ENCODE results near the gene THUMPD1.
"Not testable (repeated sequence)": the region's sequence is repeated elsewhere in the genome, so short reads cannot be mapped to it uniquely, and the experiment has no call there.

THUMPD1 gene, protein sequence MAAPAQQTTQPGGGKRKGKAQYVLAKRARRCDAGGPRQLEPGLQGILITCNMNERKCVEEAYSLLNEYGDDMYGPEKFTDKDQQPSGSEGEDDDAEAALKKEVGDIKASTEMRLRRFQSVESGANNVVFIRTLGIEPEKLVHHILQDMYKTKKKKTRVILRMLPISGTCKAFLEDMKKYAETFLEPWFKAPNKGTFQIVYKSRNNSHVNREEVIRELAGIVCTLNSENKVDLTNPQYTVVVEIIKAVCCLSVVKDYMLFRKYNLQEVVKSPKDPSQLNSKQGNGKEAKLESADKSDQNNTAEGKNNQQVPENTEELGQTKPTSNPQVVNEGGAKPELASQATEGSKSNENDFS

GRCh38 chr16:20741554-20742285 lies at the start of gene THUMPD1:
TSS of gene THUMPD1 (minus strand) at chr16:20741818. CDS start at chr16:20741739, 79 bp downstream.
- DNase-seq: peak; percentile 98

GRCh38 chr16:20789130-20789529 lies 47.5 kb upstream of the THUMPD1 start:
- no peak for DNase-seq

- no peak for DNase-seq
These were observed 42.6 kb upstream of the THUMPD1 start for GRCh38 chr16:20784204-20784603.

- no peak for DNase-seq
These were observed 40.9 kb upstream of the THUMPD1 start for GRCh38 chr16:20782470-20782869.

DNA sequence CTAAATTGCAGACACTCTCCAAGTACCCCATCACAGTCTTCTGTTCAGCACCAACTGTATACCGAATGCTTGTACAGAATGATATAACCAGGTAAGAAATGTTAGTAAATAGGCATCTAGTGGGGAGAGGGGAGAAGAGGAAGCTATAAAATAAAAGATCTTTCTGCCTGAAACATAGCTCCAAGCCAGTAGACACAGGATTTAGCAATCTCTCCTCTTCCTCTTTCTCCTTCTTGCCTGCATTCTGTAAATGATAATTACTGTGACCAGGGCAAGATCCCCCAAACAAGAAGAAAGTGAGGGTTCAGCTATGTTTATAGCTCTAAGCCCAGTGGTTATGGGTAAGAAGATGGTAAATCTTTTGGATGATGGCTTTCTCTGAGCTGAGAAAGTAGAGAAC lies 40.1 kb upstream of the THUMPD1 start:
- peak; percentile 49 for DNase-seq

GRCh38 chr16:20774703-20775362 lies 33.2 kb upstream of the THUMPD1 start:
- DNase-seq: peak; percentile 88

DNA sequence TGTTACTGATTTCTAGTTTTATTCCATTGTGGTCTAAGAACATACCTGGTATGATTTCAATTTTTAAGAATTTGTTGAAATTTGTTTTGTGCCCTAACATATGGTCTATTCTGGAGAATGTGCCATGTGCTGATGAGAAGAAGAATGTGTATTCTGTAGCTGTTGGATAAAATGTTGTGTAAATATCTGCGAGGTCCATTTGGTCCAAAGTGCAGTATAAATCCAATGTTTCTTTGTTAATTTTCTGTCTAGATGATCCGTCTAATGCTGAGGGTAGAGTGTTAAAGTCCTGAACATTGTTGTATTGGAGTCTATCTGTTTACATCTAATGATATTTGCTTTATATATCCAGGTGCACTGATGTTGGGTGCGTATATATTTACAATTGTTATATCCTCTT lies 32.1 kb upstream of the THUMPD1 start:
- no peak for DNase-seq

DNA sequence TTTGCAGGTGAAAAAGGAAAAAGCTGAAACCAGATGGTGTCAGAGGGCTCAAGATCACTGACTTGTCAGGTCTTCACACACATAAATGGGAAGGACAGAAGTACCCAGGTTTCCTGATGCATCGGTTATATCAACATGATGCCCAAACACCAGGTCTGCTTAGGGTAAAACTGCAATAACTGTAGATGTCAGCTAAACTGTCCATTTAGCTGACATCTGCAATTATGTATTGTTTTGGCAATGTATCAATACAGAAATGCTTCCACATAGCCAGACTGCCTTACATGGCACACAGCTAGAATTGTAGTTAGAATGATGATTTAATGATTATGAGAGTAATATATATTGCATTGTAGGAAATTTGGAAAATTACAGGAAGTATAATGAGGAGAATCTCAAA lies 27.2 kb upstream of the THUMPD1 start:
- DNase-seq: no peak

GRCh38 chr16:20768121-20768520 lies 26.5 kb upstream of the THUMPD1 start:
- DNase-seq: no peak

- no peak for DNase-seq
These were observed 26.0 kb upstream of the THUMPD1 start for GRCh38 chr16:20767577-20767976.

- DNase-seq: no peak
These were observed 24.7 kb upstream of the THUMPD1 start for GRCh38 chr16:20766294-20766693.

- DNase-seq: no peak
These were observed 24.1 kb upstream of the THUMPD1 start for GRCh38 chr16:20765732-20766131.

DNA sequence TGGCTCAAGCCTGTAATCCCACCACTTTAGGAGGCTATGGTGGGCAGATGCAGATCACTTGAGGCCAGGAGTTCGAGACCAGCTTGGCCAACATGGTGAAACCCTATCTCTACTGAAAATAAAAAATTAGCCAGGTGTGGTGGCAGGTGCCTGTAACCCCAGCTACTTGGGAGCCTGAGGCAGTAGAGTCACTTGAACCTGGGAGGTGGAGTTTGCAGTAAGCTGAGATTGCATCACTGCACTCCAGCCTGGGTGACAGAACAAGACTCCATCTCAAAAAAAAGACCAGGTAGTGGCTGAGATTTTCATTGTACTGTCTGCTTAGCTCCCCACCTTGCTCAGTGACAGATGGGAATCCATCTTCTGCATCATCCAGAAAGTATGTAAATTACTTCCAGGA lies 22.8 kb upstream of the THUMPD1 start:
- DNase-seq: not testable (repeated sequence)

DNA sequence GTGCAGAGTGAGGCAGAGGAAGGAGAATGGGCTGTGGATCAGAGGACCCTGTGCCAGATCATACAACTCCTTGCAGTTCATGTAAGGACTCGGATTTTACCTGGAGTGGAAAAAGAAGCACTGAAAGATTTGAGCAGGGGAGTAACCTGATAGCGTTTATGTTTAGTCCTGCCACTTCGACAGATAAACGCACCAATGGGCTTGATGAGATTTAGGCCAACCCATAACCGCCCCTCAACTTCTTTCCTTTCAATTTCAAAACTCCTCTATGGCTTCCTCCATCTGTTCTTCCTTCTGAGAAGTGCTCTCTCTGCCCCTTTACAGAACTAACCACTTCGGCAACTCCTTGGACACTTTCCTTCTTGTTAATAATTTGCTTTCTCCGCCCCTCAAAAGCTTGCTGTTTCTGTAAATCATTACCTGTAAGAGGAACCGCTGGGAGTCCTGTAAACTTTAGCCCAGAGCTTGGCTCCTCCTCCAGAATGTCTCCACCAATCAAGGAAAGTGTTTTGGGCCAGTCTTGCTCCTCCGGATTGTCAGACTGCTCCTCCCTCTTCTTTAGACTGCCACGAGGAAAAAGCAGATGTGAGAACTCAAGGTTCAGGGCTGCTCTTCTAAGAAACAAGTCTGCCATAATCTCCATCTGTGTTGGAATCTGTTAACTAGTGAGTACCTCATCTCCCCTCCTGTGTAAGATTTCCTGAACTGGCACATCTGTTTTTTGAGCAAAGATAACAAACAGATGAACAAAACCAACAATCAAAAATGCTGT lies 22.0 kb upstream of the THUMPD1 start, which contains the start of gene ACSM3:
TSS of gene ACSM3 (plus strand) at position 554 of the 772 bp plus-strand sequence. CDS start 6,021 bp downstream, outside the sequence.
- DNase-seq: peak; percentile 94

DNA sequence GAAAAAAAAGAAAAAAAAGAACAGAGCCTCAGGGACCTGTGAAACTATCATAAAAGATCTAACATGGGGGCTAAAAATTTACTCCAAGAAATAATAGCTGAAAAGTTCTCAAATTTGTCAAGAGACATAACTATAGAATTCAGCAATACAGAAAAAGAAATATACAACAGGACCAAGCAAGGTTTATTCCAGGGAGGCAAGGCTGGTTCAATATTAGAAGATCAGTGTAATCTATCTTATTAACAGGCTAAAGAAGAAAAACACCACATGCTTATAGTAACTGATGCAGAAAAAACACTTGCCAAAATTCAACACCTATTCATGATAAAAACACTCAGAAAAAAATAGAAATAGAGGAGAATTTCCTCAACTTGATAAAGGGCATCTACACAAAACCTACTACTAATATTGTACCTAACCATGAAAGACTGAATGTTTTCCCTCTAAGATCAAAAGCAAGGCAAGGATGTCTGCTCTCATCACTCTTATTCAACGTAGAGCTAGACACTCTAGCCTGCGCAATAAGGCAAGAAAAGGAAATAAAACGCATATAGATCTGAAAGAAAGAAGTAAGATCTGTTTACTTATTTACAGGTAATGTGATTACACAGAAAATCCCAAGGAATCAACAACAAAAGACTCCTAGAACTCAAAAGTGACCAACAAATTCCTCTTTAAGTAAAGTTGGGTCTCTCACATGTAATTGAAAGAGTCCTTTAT lies 20.9 kb upstream of the THUMPD1 start:
- DNase-seq: no peak

DNA sequence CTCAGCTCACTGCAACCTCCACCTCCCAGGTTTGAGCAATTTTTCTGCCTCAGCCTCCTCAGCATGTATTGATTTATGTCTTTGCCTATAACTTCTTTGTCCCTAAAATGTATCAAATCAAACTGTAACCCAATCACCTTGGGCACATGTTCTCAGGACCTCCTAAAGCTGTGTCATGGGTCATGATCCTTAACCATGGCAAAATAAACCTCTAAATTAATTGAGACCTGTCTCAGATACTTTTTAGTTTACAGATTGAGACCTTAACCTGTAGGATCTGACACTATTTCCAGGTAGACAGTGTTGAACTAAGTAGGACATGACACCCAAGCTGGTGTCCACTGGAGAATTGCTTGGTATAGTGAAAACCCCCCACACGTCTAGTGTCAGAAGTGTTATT lies 19.6 kb upstream of the THUMPD1 start:
- DNase-seq: no peak

GRCh38 chr16:20760346-20760745 lies 18.7 kb upstream of the THUMPD1 start:
- DNase-seq: peak; percentile 72

GRCh38 chr16:20755799-20756198 lies 14.2 kb upstream of the THUMPD1 start:
- not testable (repeated sequence) for DNase-seq

DNA sequence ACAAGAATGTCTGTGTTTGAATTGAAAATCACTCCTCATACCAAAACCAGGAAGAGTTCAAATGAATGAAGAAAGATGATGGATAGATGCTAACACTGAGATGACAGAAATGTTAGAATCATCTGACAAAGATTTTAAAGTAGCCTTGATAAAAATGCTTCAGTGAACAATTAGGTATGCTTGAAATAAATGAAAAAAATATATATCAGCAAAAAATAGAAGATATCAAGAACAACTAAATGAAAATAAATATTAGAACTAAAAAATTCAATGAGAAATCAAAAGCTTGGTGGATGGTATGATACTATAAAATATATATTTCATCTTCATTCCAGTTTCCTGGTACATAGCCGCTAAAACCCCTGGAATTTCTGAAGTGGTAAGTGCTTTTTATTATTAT lies 13.6 kb upstream of the THUMPD1 start:
- no peak for DNase-seq

DNA sequence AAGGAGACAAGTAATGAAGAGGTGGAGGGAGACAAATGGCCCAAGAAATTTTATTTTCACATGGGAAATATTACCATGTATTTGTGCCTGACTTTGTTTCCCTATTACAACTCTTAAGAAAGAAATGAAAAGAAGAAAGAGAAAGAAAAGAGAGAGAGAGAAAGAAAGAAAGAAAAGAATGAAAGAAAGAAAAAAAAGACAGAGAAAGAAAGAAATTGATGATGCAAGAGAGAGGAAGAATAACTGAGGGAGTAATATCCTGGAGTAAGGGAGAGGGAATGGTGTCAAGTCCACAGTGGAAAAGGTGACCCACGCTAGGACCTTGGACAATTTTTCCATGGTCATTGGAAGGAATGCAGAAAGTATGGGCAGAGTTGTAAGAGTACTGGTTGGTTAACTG lies 12.1 kb upstream of the THUMPD1 start:
- DNase-seq: no peak

DNA sequence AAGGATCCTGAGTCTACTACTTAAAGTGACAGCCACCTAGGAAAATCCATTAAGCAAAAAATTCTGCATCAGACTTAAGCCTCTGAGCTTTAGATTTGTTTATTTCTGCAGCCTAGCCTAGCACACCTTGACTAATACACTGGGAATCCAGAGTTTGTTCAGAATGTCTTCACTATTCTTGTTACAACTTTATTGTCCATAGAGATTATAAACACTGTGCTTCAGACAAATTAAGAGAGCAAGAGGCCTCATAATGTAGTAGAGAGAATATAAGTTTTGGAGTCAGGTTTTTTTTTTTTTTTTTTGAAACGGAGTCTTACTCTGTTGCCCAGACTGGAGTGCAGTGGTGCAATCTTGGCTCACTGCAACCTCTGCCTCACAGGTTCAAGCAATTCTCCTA lies 8.9 kb upstream of the THUMPD1 start:
- DNase-seq: no peak

DNA sequence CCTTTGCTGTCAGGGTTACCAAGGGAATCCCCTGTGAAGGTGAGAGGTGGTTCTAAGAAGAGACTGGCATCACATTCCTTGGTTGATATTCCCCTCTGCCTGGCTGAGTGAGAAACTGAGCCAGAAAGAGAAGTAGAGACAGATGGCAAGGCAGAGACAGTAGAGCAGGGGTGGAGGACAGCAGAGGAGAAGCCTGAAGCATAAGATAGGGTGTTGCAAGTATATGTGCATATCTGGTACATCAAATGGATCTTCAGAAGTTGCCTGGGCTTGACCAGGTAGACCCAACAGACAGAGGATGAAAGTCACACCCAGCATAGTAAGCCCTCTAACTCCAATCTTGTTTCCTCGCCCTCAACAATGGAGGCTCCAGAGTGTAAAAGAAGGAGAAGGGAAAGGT lies 7.9 kb upstream of the THUMPD1 start:
- DNase-seq: no peak

All from hematopoietic multipotent progenitor cell treated with erythropoietin and hydrocortisone succinate and interleukin-3 and kit ligand, for 4 days (in vitro differentiated cells).